ENCODE data around the gene UNC13A. TPM values are rescaled to one million over a fixed set of nuclear protein-coding genes. Genes with fewer than 3 reads are reported as not detected.

UNC13A gene
- total RNA-seq, 1 experiment from 2014 or later: 0.28 TPM

GRCh38 chr19:17624314-17624991, 63.7 kb downstream of the UNC13A start:
- no peak overlapping the region for H3K4me3 Mint-ChIP-seq (ENCODE audit: low read depth, unreplicated experiment)
- no peak for DNase-seq
- peaks cover 36% of the 10 kb centered on the region for H3K27me3 Mint-ChIP-seq (ENCODE audit: unreplicated experiment)
- CTCF ChIA-PET: no interaction called here
- TF ChIP-seq CTCF (IDR thresholded peaks at IDR 0.05; ENCODE audit: unreplicated experiment): no peak
- H3K4me1 Mint-ChIP-seq (ENCODE audit: low read depth, unreplicated experiment): no peaks in the 10 kb centered on the region
- no peaks in the 10 kb centered on the region for H3K36me3 Mint-ChIP-seq (ENCODE audit: insufficient read depth, unreplicated experiment)
- intact Hi-C loops (cut with micrococcal nuclease; ENCODE audit: unreplicated experiment): no loop called here
- H3K27ac Mint-ChIP-seq (ENCODE audit: unreplicated experiment): no peak overlapping the region
- no TSS peak for BruUV-seq (replicated peaks)
- no peaks in the 10 kb centered on the region for H3K9me3 Mint-ChIP-seq (ENCODE audit: low read depth, unreplicated experiment)

- peaks cover 38% of the 10 kb centered on the region for H3K27me3 Mint-ChIP-seq (ENCODE audit: unreplicated experiment)
- H3K4me3 Mint-ChIP-seq (ENCODE audit: low read depth, unreplicated experiment): no peak overlapping the region
- intact Hi-C loops (cut with micrococcal nuclease; ENCODE audit: unreplicated experiment): no loop called here
- no peaks in the 10 kb centered on the region for H3K9me3 Mint-ChIP-seq (ENCODE audit: low read depth, unreplicated experiment)
- CTCF ChIA-PET: no interaction called here
- no peak for DNase-seq
- no peak for TF ChIP-seq CTCF (IDR thresholded peaks at IDR 0.05; ENCODE audit: unreplicated experiment)
- no peaks in the 10 kb centered on the region for H3K4me1 Mint-ChIP-seq (ENCODE audit: low read depth, unreplicated experiment)
- H3K27ac Mint-ChIP-seq (ENCODE audit: unreplicated experiment): no peak overlapping the region
- no TSS peak for BruUV-seq (replicated peaks)
- H3K36me3 Mint-ChIP-seq (ENCODE audit: insufficient read depth, unreplicated experiment): no peaks in the 10 kb centered on the region
These were observed 64.8 kb downstream of the UNC13A start for GRCh38 chr19:17623224-17623935.

- Mint-ChIP-seq H3K4me1 (ENCODE audit: low read depth, unreplicated experiment) (no peaks in the 10 kb centered on the region), H3K4me3 (ENCODE audit: low read depth, unreplicated experiment) (no peak overlapping the region), H3K9me3 (ENCODE audit: low read depth, unreplicated experiment) (no peaks in the 10 kb centered on the region), H3K27ac (ENCODE audit: unreplicated experiment) (no peak overlapping the region), H3K36me3 (ENCODE audit: insufficient read depth, unreplicated experiment) (peaks cover 6% of the 10 kb centered on the region), H3K27me3 (ENCODE audit: unreplicated experiment) (peaks cover 35% of the 10 kb centered on the region)
- CTCF ChIA-PET: no interaction called here
- DNase-seq: no peak
- intact Hi-C loops (cut with micrococcal nuclease; ENCODE audit: unreplicated experiment): no loop called here
- BruUV-seq (replicated peaks): no TSS peak
- TF ChIP-seq CTCF (IDR thresholded peaks at IDR 0.05; ENCODE audit: unreplicated experiment): no peak
These were observed 67.5 kb downstream of the UNC13A start for GRCh38 chr19:17620696-17621095.

GRCh38 chr19:17618936-17619335, 69.2 kb downstream of the UNC13A start:
- Mint-ChIP-seq H3K27me3 (ENCODE audit: unreplicated experiment) (peaks cover 25% of the 10 kb centered on the region), H3K36me3 (ENCODE audit: insufficient read depth, unreplicated experiment) (peaks cover 6% of the 10 kb centered on the region), H3K4me1 (ENCODE audit: low read depth, unreplicated experiment) (no peaks in the 10 kb centered on the region), H3K4me3 (ENCODE audit: low read depth, unreplicated experiment) (no peak overlapping the region), H3K9me3 (ENCODE audit: low read depth, unreplicated experiment) (no peaks in the 10 kb centered on the region), H3K27ac (ENCODE audit: unreplicated experiment) (no peak overlapping the region)
- no TSS peak for BruUV-seq (replicated peaks)
- DNase-seq: no peak
- TF ChIP-seq CTCF (IDR thresholded peaks at IDR 0.05; ENCODE audit: unreplicated experiment): no peak
- CTCF ChIA-PET: interaction anchor here (1.2 to 1.3 kb wide), 2 partner anchors 8 to 185 kb away, joined by 3 read pairs; no protein-coding TSS in a partner anchor
- intact Hi-C loops (cut with micrococcal nuclease; ENCODE audit: unreplicated experiment): no loop called here
